Psoas muscle (tissue), 8 donors: ENCODE measurements around the gene FGD2. TPM values are rescaled to one million over a fixed set of nuclear protein-coding genes. Genes with fewer than 3 reads are reported as not detected.
A peak's percentile ranks its signal among the peaks of the same experiment; 100 is the strongest.

Experiments used
- ATAC-seq, 4 donors: fragments of 200-7000 bp; cut with Tn5 transposase; one replicate each; pipeline ENCODE4 v1.9.1; 2020; ENCODE audit warnings: moderate library complexity in 3 of 4, mild to moderate bottlenecking in 2 of 4
- DNase-seq, 2 donors: peaks; one replicate each; pipeline ENCODE4 v3.0.0-alpha.2; 2020
- H3K27ac ChIP-seq: fragments of 200-600 bp; one replicate; pipeline ENCODE4 v1.8.0; 2022
- H3K27me3 ChIP-seq, 3 donors: fragments of 200-600 bp in 1 of 3; one replicate each; pipeline versions ENCODE4 v1.6.1 to v1.8.0; 2013 to 2022; ENCODE audit warnings: low read length in 2 of 3, mild to moderate bottlenecking in 2 of 3, moderate library complexity in 1 of 3; ENCODE audit not compliant: insufficient read depth in 3 of 3
- H3K36me3 ChIP-seq, 2 donors: fragments of 200-600 bp in 1 of 2; one replicate each; pipeline versions ENCODE4 v1.6.1 to v1.8.0; 2013 to 2022; ENCODE audit warnings: low read depth in 1 of 2, mild to moderate bottlenecking in 1 of 2, moderate library complexity in 1 of 2; ENCODE audit not compliant: insufficient read depth in 1 of 2
- H3K4me1 ChIP-seq: fragments of 200-600 bp; one replicate; pipeline ENCODE4 v1.8.0; 2022
- H3K4me3 ChIP-seq: fragments of 200-600 bp; one replicate; pipeline ENCODE4 v1.8.0; 2022; ENCODE audit warnings: mild to moderate bottlenecking
- H3K9me3 ChIP-seq: fragments of 200-600 bp; one replicate; pipeline ENCODE4 v1.8.0; 2022
- WGBS, 3 donors: extraction: QIAGEN DNeasy Blood & Tissue Kit; methylation state at CpG; one replicate each; pipeline versions ENCODE4 v1.1.6 to v1.1.7; 2013; 5-methylcytosine and 5-hydroxymethylcytosine counted together
- intact Hi-C, 2 donors: fragments of 100-400 bp; cut with DNase I; formaldehyde crosslinking; loops; one replicate each; pipeline versions ENCODE4 v1.11.0 to v1.14.2; 2022
- polyA plus RNA-seq, 3 donors: library from polyadenylated mRNA; stranded (reverse); fragments of 200-250 nt; gene quantifications; one replicate each; pipeline ENCODE4 v1.2.3, GENCODE V29; 2013
- total RNA-seq, 4 donors: library from RNA; stranded (reverse); fragmentation: NEBNext Ultra II Directional in 2 of 4; extraction: Animal tissue kit (Norgen Biotek cat#: 25700) in 2 of 4; gene quantifications; one replicate each; pipeline versions ENCODE4 v1.2.1 to v1.2.4, GENCODE V29; 2021 to 2023
- TF ChIP-seq, protein P1 (sequence below): fragments of 200-600 bp; IDR thresholded peaks from one replicate; pipeline ENCODE4 v1.8.0; 2022; ENCODE audit warnings: antibody characterized with exemption
- donor health status: healthy with polysubstance abuse.
- donor health status: DM: no; HTN: no; CAD: no; lungs with moderate emphysema.
- donor health status: Bipolar disorder and iron deficiency.
- donor health status: healthy.
- donor health status: DM: yes; HTN: yes; CAD: no.
- donor health status: DM: no; HTN: no; CAD: no.
- donor health status: DM: no; HTN: no; CAD: no.
- donor health status: DM: yes; HTN: yes; CAD: no.

Gene FGD2
- total and polyA plus RNA-seq, 7 donors, result 0.75 to 4.2 (median 1.7) TPM

DNA sequence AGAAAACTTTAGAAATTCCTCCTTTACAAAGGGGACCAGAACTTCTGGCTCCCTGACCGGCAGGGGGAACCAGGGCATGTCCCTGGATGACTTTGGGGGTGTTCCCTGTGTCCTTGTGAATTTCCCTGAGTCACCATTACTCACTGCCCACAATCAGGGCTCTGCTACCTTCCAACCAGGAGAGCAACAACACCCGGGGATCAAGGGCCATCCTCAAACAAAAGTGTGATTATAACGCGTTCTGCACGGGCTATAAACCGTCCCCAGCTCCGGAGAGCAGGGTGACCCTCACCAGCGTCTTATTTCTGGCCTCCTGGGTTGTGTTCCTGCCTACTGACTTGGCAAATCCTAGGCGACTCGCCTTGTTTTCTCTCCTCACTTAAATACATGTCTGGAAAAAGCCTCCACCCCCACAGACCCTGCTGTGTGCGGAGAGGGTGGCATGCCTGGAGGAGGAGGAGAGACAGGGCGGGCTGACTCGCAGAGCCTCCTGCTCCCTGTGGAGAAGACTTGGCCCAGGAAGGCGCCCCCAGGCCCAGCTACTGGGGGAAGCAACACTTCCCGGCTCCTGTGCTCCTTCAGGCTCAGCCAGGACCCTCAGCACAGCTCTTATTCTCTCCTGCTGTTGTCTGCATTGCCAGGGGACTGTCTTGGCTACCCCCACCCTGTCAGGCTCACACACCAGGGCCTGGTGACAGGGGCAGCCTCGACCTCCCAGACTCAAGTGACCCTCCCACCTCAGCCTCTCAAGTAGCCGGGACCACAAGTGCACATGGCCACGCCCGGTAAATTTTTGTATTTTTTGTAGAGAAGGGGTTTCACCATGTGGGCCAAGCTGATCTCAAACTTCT lies 54.1 kb downstream of the FGD2 start:
- Histone ChIP-seq H3K36me3 (no peaks in the 10 kb centered on the region), H3K4me3 (no peak overlapping the region), H3K27me3 (no peaks in the 10 kb centered on the region), H3K27ac (peak overlapping the region; percentile 84), H3K9me3 (no peaks in the 10 kb centered on the region), H3K4me1 (peaks cover 37% of the 10 kb centered on the region)
- DNase-seq (peak; percentile 75 to 80), ATAC-seq (peak; percentile 46 to 76 (median 70))
- intact Hi-C loops, result loop anchor here in 1 of 2 donors (2.0 kb wide), 1 partner anchor 69 kb away; no protein-coding TSS in a partner anchor
- TF ChIP-seq, protein P1, sequence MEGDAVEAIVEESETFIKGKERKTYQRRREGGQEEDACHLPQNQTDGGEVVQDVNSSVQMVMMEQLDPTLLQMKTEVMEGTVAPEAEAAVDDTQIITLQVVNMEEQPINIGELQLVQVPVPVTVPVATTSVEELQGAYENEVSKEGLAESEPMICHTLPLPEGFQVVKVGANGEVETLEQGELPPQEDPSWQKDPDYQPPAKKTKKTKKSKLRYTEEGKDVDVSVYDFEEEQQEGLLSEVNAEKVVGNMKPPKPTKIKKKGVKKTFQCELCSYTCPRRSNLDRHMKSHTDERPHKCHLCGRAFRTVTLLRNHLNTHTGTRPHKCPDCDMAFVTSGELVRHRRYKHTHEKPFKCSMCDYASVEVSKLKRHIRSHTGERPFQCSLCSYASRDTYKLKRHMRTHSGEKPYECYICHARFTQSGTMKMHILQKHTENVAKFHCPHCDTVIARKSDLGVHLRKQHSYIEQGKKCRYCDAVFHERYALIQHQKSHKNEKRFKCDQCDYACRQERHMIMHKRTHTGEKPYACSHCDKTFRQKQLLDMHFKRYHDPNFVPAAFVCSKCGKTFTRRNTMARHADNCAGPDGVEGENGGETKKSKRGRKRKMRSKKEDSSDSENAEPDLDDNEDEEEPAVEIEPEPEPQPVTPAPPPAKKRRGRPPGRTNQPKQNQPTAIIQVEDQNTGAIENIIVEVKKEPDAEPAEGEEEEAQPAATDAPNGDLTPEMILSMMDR, result peak; percentile 32
- WGBS, 3 donors, result 36 to 64% (median 49%) methylated on average over 19 of the region's 19 CpGs

DNA sequence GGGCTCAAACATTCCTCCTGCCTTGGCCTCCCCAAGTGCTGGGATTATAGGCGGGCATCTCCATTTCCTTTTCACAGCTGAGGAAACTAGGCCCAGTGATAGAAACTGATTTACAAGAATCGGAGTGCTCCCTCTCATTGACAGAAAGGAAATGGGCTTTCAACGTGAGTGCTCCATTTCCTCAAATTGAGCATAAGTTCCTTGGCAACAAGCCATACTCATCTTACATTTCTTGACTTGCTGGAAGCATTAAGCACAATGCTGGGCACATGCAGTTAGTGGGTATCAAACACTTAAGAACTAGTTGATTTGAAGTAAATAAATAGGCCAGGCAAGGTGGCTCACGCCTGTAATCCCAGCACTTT lies 54.7 kb downstream of the FGD2 start:
- 70 to 74% (median 74%) methylated on average over 4 of the region's 4 CpGs for WGBS, 3 donors
- no peaks in the 10 kb centered on the region for H3K27me3 ChIP-seq
- ATAC-seq (no peak), DNase-seq (no peak)
- intact Hi-C loops, result loop anchor here in 1 of 2 donors (2.0 kb wide), 1 partner anchor 69 kb away; no protein-coding TSS in a partner anchor
- no peak overlapping the region for H3K4me3 ChIP-seq
- H3K9me3 ChIP-seq, result no peaks in the 10 kb centered on the region
- peak overlapping the region; percentile 84 for H3K27ac ChIP-seq
- TF ChIP-seq, protein P1, result no peak
- peaks cover 37% of the 10 kb centered on the region for H3K4me1 ChIP-seq
- no peaks in the 10 kb centered on the region for H3K36me3 ChIP-seq

DNA sequence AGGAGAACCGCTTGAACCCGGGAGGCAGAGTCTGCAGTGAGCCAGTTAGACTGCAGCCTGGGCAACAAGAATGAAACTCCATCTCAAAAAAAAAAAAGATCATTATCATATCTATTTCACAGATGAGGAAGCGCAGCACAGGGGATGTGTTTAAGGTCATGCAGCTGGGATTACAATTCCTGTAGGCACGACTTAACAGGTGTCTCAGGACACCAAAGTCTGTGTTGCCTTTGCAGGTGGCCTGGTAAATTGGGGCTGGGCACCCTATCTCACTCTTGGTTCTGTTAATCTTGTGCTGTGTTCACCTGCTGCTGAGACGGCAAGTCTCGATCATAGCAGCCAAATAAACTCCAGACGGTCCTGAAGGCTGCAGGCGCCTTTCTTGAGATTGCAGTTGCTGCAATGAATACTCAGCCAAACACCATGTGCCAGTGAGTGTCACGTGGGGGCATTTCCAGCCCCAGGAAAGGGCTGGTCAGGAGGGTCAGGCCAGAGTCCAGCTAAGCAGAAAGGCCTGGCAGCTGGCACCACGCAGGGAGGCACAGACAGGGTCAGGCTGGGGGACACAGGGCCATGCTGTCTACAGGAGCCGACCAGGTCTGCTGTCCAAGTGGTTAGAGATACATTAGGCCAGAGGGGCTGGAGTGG lies 55.8 kb downstream of the FGD2 start:
- TF ChIP-seq, protein P1, result no peak
- H3K4me3 ChIP-seq, result no peak overlapping the region

DNA sequence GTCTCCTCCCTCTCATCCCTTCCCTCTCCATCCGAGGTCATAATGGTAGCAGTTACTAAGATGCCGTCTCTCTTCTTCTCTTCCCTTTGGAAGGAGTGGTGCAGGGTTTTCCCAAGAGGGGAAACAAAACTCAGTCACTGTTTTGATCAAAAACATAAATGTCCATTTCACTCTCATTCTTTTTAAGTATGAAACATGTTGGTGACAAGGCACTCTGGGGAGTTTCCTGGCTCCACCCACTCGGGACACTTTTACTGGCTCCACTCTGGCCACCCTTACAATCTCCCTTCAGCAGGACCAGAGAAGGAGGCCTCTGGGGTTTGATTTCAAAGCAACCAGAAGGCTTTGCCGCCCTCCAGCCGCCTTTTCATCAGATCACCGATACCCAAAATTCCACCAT lies 57.0 kb downstream of the FGD2 start:
- intact Hi-C loops, result no loop called here
- WGBS, 3 donors, result 77 to 88% (median 84%) methylated on average over 6 of the region's 6 CpGs
- ATAC-seq, result no peak

More for the DNA sequence above, 55.8 kb downstream of the FGD2 start:
- intact Hi-C loops, result loop anchor here in 1 of 2 donors (2.0 kb wide), 1 partner anchor 68 kb away; no protein-coding TSS in a partner anchor
- H3K36me3 ChIP-seq, result no peaks in the 10 kb centered on the region
- no peaks in the 10 kb centered on the region for H3K9me3 ChIP-seq
- peak; percentile 86 to 91 (median 89) for ATAC-seq
- WGBS, 3 donors, result 29 to 49% (median 37%) methylated on average over 11 of the region's 11 CpGs
- peak overlapping the region; percentile 84 for H3K27ac ChIP-seq
- peaks cover 37% of the 10 kb centered on the region for H3K4me1 ChIP-seq
- H3K27me3 ChIP-seq, result no peaks in the 10 kb centered on the region
- peak; percentile 60 to 88 for DNase-seq

More for the DNA sequence above, 57.0 kb downstream of the FGD2 start:
- peaks cover 37% of the 10 kb centered on the region for H3K4me1 ChIP-seq
- H3K36me3 ChIP-seq, result no peaks in the 10 kb centered on the region
- no peak overlapping the region for H3K4me3 ChIP-seq
- TF ChIP-seq, protein P1, result no peak
- H3K27ac ChIP-seq, result peak overlapping the region; percentile 84
- no peaks in the 10 kb centered on the region for H3K27me3 ChIP-seq
- no peaks in the 10 kb centered on the region for H3K9me3 ChIP-seq
- DNase-seq, result peak in 1 of 2 donors; percentile 5
